HG03558 (cell line): ENCODE data around the gene PPFIBP2.

Experiments used
- ATAC-seq: cut with Tn5 transposase; IDR thresholded peaks from one replicate; pipeline ENCODE4 v1.9.1; 2021; ENCODE audit warnings: moderate number of reproducible peaks; ENCODE audit not compliant: unreplicated experiment; ENCODE audit errors: extremely low read depth

Gene PPFIBP2

DNA sequence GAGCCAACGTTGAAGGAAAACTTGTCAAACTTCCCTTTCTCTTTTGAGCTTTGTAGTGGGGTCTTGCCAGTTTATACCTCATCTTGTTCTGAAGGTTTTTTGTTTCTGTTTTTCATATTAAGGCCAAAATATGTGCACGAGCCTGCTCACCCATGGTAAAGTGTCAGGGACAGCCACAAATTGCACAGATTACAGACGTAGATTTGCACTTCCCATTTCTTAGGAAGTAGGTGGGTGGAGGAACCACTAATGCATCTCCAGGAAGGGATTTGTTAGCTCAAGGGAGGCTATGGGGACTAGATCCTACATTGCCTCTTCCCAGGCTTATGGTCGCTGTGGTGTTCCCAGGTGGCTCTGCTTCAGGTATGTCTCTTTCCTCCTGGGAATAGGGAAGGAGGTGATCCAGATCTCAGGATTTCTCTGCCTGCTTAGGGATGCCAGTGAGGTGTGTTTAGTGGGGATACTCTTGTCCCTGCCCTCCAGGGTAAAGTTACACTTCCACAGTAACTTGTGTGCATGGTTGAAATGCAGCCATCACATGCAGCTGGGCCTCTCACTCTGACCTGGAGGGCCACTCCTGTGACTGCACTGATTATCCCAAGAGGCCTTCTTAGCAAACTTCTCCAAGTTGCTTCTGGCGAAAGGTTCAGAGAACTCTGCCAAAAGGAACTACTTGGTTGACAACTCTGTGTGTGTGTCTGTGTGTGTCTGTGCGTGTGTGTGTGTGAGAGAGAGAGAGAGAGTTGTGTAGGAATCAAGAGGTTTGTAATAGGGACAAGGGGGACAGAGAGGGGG lies 9.8 kb downstream of the PPFIBP2 start:
- ATAC-seq: no peak

DNA sequence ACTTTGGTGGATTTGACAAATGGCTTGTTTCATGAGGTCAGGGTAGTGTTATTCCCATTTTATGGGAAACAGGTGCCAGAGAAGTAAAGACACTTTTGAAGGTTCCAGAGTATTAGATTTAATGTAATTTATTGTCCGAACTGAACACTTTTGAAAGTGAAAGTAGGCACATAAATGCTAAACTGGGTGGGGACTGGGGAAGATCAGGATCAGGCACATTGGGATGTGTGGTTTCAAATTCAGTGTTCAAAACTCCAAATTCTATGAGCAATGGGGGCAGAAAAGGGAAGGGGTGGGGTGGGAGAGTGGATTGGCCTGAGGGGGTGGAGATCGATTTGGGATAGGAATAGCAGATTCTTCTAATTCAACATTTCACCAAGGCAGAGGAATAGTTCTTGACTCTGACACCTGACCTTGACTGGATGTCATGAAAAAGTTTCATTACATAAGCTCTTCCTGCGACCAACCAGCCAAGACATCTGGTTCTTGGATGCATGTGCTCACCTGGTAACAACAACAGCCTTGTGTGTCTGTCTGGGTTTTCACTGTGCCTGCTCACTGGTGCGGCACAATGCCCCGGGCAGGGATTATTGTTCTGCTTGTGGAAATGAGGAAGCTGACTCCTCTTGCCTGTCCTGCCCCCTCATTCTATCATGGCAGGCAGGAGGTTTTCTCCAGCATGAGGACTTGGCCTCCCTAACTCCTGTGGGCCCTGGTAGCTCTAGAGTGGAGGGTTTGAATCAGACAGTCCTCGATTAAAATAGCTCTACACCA lies 10.8 kb downstream of the PPFIBP2 start:
- no peak for ATAC-seq

DNA sequence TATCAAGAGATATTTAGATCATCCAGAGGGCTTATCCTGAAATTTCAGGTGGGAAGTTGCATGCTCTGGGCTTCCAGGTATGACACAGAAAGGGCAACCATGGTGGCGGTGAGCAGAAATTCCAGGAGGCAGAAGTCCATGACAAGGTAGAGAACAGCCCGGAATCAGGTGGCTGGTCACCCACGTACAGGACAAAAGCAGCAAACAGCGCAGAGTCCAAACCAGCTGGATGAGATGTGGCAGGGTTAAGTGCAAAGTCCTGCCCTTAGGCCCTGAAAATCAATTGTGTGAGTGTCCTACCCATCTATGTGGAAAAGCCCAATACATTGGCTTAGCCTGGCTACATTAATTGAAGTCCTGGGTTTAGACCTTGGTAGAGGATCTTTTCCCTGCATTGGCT lies 11.6 kb downstream of the PPFIBP2 start:
- ATAC-seq: no peak

DNA sequence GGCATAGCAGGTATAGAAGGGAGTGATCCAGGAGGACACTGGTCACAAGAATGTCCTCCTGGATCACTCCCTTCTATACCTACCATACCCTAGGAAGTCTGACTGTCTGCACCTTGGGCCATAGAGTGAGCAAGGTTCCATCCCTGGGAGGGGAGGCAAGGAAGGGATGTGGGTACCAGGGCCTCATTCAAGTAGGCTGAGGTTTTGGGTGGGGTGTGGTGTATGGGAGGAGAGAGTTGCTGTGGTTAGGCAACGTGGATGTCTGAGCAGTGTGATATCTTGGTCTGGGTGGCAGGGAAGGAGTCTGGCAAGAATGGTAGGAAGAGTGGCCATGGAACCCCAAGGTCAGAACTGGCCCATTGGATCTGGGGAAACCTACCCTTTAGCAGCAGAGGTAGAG lies 13.2 kb downstream of the PPFIBP2 start:
- peak; percentile 26 for ATAC-seq

DNA sequence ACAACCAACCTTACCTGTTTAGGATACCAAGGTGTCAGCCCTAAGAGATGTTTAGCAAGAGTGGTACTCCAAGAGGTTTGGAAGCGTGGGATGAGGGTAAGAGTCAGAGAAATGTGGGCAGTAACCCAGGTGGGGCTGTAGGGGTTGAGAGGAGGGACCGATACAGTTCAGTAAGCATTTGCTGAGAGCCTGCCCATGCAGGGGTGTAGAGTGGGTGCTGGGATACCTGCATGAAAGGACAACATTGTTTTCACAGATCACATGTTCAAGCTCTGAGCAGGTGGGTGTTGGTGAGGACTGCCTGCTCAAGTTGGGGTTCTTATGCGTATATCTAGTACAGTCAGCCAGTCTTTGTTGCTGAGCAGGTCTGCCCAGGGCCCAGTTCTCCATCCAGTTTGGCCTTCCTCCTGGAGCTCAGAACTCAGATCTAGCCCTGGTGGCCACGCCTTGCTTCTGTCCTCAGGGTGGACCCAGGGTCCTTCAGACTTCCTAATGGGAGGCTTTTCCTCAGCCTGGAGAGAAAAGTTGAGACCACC lies 14.8 kb downstream of the PPFIBP2 start:
- ATAC-seq: no peak

DNA sequence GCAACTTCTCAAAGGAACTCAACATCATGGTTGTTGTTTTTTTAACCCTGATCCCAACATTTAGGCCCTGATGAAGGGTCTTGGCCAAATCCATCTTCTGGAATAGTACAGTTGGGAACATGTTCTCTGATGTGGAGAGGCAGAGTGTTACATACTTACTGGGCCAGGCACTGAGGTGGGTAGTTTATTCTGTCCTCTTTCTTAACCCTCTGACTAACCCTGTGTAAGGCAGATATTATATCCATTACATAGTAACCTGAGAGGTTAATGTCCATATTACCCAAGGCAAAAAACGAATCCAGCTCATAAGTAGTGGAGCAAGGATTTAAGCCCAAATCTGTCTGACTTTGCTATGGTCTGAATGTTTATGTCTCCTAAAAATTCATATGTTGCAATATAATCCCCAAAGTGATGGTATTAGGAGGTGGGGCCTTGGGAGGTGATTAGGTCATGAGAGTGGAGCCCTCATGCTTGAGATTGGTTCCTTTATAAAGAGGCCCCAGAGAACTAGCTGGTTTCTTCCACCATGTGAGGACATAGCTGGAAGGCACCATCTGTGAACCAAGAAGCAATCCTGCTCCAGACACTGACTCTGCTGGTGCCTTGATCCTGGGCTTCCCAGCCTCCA lies 16.3 kb downstream of the PPFIBP2 start:
- no peak for ATAC-seq

DNA sequence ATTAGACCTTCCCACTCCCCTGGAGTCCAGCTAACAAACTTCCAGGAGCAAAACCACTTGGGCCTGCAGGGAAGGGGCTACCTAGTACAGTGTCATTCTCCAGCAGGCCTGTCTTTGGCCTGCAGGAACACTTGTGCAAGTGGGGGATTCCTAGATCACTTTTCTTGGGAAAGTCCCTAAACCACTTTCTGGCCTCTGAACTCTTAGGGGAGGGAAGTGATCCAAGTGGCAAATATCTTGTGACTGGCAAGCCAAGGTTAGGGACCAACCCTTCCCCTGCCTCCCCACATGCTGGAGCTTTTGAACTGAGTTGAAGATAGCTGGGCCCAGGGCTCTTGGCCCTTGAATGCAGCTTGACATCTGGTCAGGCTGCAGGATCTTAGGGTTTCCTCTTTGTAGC lies 17.2 kb downstream of the PPFIBP2 start:
- no peak for ATAC-seq

DNA sequence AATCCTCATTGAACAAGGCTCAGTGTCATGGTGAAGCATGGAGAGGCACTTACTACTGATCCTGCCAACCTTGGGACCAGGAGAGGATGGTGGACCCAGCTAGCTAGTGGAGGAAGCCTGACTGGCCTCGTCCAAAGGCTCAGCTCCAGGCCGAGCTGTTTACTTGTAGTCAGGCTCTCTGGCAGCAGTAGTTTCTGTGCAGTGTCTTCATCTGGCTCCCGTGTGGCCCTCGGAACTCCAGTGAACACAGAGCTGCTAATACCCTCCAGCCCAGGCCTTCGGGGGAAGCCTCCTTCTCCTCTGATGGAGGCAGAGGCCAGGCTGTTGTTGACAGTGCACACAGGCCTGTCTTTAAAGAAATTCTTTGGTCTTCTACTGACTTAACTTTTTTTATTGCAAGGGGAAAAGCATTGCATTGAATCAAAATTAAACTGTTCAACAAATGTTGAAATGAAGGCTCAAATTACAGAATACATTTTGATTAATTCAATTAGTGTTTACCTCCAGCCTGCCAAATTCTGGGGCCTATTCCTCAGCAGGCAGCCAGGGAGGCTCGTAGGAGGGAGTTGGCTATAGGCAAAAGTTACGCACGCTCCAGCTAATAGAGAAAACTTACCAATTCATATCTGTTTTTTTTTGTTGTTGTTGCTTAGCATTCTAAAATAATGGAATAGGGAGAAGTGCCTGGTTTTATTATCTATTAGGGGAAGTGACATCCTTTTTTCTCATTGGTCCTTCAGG lies 18.8 kb downstream of the PPFIBP2 start:
- ATAC-seq: no peak

DNA sequence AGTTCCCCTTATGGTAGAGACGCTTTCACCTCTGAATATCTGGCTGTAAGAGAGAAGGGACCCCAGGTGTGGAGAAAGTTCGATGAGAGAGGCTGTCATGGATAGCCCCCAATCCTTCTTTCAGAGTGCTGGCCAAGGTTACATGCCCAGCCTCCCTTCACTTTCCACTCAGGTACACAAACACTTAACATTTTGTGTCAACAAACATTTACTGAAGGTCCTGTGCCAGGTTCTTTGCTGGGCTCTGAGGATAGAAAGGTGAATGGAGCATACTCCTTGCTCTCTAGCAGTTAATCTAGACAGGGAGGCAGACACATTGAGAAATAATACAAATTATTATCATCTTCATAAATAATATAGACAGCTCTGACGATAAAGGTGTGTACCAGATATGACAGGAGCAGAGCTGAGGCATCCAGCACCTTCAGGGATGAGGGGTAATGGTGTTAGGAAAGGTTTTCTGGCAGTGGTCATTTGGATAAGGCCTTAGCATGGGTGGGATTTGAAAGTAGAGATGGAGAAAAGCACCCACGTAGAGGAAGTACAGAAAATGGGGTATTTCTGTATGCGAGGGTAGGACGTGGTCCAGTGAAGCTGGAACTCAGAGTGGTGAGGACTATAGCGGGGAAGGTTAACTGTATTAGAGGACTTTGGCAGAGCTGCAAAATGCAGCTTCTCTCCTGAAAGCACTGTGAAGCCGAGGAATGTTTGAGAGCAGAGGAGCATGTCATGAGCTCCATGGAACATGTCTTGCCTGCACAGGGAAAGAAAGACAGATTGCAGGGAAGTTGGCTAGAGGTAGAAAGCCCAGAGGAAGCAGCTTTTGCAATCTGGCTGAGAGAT lies 19.6 kb downstream of the PPFIBP2 start:
- ATAC-seq: no peak

DNA sequence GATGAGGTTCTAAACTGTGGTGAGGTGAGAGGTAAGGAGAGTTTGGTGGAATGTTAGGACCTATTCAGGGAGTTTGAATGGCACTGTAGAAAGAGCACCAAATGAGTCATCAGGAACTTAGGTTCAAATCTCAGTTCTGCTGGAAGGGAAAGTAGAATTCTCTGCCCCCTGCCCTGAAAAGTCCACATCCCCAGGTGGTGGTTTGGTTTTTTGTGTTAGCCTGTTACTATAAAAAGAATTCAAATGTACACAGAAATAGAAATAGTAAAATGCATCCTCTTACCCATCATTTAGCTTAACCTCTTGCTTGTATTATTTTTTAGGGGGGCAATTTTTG lies 20.2 kb downstream of the PPFIBP2 start:
- ATAC-seq: peak; percentile 34

DNA sequence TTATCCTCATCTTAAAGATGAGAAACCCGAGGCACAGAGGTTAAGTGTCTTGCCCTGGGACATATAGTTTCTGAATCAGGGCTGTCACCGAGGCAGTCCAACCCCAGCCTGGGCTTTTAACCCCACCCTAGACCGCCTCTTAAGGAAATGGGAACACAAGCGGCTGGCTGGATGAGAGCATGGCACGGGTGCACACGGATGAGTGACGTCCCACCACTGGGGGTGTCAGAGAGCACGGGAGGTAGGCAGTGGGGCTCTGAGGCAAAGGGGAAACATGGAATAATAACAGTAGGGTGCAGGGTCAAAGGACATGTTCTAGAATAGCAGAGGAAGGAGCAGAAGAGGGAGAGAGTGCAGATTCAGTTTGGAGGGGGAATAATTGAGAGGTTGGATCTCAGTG lies 22.3 kb downstream of the PPFIBP2 start:
- no peak for ATAC-seq

DNA sequence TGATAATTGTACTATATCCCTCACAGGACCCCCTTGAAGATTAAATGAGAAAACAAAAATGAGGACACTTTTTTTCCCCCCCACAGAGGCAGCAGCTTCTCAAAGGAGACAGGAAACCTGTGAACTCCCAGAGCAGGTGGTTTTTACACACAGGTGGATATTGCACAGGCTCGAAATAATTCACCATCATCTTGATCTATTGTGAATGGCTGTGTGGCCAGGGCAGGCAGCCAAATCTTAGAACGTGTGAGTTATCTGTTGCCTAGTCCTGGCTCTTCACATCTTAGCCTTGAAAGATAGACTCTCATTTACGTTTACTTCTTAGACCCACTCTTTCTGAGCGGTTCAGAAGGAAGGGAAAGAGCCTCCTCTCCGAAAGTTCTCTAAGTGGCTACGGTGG lies 23.5 kb downstream of the PPFIBP2 start:
- no peak for ATAC-seq

DNA sequence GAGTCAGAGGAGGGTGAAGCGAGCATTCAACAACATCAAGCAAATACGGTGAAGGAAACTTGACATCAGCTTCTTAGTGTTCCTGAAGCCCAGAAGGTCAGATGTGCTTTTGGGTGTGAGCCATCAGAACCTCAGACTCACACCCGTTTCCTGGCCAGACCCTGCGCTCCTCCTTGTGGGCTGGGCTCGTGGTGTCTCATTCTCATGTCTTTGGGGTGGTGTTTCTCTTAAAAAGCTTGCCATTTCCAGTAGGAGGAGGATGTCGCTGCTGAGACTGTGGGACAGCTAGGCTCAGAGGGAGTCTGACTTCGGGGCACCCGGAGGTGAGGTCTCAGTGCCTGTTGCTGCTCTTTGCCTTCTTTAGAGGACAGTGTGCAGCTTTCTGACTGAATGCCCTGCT lies 24.2 kb downstream of the PPFIBP2 start:
- ATAC-seq: no peak

DNA sequence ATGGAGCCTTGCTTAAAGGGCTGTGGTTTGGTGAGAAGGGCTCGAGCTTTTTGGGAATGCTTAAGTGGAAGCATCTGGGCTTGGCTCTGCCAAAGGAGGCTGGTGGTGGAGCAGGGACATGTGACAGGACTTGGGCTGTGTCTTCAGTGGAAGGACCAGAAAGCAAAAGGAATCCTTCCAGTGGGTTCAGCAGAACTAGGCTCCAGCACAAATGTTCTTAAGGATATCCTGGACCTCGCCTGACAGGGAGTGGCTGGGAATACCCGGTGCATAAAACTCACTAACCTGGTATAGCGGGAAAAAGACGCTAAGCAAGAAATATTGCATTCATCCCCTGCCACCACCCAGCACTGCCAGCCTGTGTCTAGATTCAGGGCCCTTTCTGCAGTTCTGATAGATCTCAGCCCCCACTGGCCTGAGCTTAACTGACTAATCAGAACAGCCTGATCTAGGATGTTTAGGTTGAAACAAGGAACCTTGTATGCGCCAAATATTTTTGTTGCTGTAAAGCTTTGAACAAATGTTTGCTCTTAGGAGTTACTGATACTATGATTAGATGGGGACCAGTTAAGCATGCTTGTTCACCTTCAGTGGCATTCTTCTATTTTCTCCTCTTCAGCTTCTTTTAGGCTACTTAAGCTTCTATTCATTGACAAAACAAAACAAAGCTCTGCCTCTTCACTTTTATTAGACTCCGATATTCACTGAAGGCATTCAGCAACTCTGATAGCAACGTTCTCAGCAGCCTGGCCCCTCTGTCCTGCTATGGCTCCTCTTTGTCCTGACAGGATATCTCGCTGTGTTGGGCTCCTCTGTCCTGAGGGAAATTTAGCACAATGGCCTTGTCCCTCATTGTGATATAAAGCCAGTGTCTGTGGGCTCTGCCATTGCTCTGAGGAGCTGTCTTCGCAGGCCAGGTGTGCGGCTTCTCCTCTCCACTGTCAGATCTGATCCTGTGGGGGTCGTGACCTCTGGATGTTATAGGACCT lies 25.0 kb downstream of the PPFIBP2 start:
- no peak for ATAC-seq

DNA sequence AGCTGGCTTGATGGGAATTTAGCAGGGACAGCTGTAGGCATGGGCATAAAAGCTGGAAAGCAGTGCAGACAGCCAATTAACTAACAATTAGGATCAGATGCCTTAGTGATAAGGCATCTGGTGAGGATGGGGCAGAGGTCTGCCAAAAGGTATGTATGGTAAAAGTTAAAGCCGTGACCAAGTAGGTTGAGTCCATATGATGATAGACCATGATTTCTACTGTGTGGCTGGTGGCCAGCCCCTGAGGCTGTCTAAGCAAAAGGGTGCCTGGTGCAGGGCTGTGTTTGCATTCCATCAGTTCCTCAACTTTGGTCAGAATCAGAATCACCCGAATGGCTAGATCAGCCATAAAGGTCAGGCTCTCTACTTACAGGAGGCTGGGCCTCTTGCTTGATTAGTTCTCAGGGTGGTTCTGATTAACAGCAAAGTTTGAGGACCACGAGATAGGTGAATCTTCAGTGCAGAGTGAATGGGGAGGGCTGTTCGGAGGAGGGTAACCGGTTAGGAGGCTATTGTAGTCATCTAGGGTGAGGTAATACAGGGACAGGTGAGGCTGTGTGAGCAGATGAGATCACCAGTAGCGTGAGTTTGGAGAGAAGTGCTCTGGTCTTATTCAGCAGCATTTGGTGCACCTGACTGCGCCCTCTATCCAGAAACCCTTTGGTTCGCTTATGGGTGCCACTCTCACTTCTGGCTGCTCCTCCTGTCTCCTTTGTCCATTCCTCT lies 27.2 kb downstream of the PPFIBP2 start:
- no peak for ATAC-seq

DNA sequence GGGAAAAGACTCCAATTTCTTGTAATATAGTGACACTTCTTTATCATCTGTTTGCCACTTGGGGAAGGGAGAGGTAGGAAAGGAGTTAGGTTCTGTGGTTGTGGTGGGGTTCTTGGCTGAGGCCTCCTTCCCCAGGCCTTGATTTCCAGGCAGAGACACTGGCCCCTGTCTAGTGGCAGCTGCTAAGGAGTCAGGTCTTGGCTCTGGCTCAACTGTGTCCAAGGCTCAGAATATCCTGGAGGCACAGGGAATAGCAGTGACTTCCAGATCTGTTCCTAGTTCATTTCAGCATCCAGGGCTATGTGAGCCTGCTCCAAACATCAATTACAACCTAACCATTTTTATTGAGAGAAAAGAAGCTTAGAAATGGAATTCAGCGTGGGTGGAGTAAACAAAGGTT lies 29.5 kb downstream of the PPFIBP2 start:
- ATAC-seq: no peak

DNA sequence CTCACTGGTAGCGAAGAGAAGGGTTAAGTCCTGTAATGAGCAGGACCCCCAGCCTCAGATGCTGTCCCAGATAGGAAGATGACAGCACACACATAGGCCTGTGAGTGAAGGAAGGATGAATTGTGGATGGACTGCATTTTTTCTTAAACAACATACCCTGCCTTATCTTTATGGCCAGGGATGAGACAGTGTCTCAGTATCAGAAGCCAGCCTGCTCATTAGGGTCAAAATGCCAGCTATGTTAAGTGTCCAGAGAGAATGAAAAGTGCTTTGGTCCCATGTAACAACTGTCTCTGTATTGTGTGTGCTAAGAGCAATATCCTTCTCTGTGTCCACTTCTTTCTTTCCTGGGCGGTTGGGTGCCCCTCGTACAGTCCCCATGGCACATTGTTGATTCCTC lies 30.2 kb downstream of the PPFIBP2 start:
- no peak for ATAC-seq

DNA sequence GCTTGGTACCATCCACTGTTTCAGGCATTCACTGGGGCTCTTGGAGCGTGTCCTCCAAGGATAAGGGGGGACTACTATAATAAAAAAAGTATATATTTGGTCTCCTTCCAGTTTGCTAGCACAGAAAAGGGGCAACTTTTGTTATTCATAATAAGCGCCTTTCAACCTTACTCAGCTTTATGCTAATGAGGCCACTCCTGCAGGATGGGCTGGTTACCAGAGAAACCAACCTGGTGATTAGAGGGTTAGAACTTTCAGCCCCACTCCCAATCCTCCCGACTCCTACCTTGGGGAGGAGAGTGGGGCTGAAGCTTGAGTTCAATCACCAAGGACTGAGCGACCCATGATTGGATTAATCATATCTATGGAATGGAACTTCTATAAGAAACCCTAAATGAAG lies 31.8 kb downstream of the PPFIBP2 start:
- ATAC-seq: no peak
